Measurements from ENCODE around the gene RPS21.

The RPS21 gene

DNA sequence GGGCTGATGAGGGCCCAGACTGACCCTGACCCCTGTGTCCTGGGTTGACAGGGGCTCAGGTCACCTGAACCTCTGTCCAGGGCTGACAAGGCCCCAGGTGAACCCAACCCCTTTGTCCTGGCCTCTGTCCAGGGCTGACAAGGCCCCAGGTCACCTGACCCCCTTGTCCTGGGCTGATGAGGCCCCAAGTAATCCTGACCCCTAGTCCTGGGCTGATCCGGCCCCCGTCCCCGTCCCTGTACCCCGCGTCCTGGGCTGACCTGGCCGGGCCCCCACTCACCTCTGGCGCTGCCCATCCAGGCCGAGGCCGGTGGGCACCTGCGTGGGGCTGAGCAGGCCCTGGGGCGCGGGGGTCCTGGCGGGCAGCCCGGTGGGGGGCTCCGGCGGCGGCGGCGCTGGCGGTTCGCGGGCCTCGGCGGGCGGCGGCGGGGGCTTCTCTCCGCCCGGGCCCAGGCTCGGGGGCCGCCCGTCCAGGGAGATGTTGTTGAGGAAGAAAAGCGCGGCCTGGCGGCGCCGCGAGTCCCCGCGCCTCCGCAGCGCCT lies 19.8 kb downstream of the RPS21 start:
- no peak for DNase-seq (ENCODE audit: low read depth)
- in situ Hi-C loops (cut with HindIII; ENCODE audit: low sequenced_read_pairs): no loop called here
- peak overlapping the region; percentile 54 for H3K4me3 ChIP-seq (ENCODE audit: low read depth, low read length)
- TF ChIP-seq, protein P1, sequence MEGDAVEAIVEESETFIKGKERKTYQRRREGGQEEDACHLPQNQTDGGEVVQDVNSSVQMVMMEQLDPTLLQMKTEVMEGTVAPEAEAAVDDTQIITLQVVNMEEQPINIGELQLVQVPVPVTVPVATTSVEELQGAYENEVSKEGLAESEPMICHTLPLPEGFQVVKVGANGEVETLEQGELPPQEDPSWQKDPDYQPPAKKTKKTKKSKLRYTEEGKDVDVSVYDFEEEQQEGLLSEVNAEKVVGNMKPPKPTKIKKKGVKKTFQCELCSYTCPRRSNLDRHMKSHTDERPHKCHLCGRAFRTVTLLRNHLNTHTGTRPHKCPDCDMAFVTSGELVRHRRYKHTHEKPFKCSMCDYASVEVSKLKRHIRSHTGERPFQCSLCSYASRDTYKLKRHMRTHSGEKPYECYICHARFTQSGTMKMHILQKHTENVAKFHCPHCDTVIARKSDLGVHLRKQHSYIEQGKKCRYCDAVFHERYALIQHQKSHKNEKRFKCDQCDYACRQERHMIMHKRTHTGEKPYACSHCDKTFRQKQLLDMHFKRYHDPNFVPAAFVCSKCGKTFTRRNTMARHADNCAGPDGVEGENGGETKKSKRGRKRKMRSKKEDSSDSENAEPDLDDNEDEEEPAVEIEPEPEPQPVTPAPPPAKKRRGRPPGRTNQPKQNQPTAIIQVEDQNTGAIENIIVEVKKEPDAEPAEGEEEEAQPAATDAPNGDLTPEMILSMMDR (IDR thresholded peaks at IDR 0.05; ENCODE audit: low read depth, low read length, missing control alignments): no peak

DNA sequence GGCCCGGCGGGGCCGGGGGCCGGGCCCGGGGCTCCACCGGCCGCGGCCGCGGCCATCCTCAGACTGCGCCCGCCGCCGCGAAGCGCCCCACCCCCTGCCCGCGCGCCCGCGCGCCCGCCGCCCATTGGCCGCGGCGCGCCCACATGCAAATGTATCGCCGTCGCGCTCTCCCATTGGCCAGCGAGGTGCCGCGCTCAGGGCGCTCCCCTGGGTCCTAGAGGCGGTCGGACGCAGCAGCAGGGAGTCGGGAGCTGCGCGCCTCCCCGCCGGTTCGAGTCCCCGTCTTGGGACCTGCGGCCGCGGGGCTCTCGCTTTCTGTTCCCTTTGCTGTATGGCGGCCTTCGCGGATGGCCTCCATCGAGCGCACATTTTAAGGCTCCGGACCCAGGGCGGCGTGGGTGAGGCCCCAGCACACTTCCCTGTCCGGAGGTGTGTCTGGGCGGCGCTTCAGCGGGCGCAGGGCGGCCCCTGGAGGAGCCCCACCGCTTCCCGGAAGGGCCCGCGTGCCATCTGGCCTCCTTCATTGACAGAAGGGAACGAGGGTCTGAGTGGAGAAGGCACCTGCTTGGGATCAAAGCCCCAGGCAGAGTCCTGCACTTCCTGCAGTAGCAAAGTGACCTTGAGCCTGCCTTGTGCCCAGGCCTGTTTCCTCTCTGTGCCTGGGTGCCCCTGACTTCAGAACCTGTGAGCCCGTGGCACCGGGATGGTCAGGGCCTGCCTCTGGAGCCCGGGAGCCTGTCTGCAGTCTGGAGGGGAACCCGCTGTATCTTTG lies 20.5 kb downstream of the RPS21 start, which contains the start of gene CABLES2:
Gene CABLES2 (minus strand): TSS at position 65 of the 772 bp plus-strand sequence. CDS start 9 bp downstream, at position 56.
- in situ Hi-C loops (cut with HindIII; ENCODE audit: low sequenced_read_pairs): no loop called here
- TF ChIP-seq, protein P1 (IDR thresholded peaks at IDR 0.05; ENCODE audit: low read depth, low read length, missing control alignments): no peak
- DNase-seq (ENCODE audit: low read depth): peak; percentile 76
- H3K4me3 ChIP-seq (ENCODE audit: low read depth, low read length): peak within 1 kb of the TSS; percentile 54

DNA sequence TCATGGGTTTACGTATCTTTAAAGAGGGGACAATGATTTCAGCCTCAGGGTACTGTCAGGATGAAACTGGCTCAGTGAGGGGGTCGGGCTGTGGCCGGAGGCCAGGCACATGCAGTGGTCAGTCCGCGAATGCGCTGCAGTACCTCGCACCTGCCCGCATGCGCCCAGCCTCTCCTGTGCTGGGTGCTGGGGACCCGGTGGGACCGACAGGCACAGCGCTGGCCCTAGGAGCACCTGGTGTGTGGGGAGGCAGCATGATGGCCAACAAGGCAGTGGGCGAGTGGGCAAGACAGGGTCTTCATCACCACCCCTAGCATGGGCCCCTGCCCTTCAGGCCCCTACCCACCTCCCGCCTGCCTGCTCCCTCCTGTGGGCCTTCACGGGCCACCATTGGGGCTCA lies 21.2 kb downstream of the RPS21 start:
- in situ Hi-C loops (cut with HindIII; ENCODE audit: low sequenced_read_pairs): no loop called here
- no peak for DNase-seq (ENCODE audit: low read depth)
- TF ChIP-seq, protein P1 (IDR thresholded peaks at IDR 0.05; ENCODE audit: low read depth, low read length, missing control alignments): no peak
- H3K4me3 ChIP-seq (ENCODE audit: low read depth, low read length): no peak overlapping the region

DNA sequence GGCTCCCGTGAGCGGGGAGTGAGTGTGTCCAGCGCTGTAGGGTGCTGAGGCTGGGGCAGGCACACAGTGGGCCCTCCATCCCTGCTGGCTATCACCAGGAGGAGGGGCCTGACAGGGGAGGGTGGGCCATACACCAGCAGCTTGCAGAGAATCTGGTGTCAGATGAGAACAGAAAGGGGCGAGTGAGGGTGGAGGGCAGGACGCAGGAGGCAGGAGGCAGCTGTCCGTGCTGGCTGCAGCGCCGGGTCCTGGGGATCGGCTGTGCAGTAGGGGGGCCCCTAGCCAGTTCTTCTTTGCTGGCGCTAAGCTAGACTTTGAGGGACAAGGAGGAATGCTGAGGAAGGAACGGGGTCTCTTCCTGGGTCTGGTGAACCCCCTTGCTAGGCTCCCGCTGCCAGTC lies 21.7 kb downstream of the RPS21 start:
- TF ChIP-seq, protein P1 (IDR thresholded peaks at IDR 0.05; ENCODE audit: low read depth, low read length, missing control alignments): no peak
- in situ Hi-C loops (cut with HindIII; ENCODE audit: low sequenced_read_pairs): no loop called here
- no peak for DNase-seq (ENCODE audit: low read depth)
- H3K4me3 ChIP-seq (ENCODE audit: low read depth, low read length): no peak overlapping the region

DNA sequence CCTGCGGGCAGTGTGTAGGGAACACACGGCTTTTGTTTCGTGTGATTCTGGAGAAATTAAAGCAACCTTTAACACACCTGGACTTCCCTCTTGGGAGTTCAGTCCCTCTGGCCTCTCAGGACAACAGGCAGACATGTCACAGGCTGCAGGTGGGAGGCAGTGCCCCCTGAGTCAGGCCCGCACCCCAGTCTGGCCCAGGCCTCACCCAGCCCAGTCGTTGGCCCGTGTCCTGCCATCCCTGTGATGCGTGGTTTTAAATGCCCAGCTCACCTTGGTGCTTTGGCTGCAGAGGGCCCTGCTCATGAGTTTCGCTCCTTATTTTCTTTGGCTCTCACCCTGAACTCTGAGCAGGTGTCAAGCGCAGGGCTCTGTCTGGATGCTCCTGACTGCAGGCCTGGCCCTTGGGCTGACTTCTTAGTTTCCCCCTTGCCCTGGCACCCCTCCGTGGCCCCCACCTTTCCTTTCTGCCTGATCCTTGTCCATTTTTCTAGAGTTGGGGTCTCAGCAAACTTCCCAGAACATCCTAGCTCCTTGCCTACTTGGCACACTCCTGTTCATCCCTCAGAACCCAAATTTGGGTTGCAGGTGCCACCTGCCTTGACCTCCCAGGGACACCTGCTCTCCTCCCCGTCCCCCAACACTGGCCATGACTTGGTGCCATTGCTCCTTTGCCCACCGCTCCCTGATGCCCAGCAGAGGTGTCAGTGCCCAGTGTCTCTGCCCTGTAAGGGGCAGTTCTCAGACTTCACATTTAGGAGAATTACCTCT lies 22.4 kb downstream of the RPS21 start:
- no peak overlapping the region for H3K4me3 ChIP-seq (ENCODE audit: low read depth, low read length)
- TF ChIP-seq, protein P1 (IDR thresholded peaks at IDR 0.05; ENCODE audit: low read depth, low read length, missing control alignments): no peak
- no peak for DNase-seq (ENCODE audit: low read depth)
- in situ Hi-C loops (cut with HindIII; ENCODE audit: low sequenced_read_pairs): no loop called here

DNA sequence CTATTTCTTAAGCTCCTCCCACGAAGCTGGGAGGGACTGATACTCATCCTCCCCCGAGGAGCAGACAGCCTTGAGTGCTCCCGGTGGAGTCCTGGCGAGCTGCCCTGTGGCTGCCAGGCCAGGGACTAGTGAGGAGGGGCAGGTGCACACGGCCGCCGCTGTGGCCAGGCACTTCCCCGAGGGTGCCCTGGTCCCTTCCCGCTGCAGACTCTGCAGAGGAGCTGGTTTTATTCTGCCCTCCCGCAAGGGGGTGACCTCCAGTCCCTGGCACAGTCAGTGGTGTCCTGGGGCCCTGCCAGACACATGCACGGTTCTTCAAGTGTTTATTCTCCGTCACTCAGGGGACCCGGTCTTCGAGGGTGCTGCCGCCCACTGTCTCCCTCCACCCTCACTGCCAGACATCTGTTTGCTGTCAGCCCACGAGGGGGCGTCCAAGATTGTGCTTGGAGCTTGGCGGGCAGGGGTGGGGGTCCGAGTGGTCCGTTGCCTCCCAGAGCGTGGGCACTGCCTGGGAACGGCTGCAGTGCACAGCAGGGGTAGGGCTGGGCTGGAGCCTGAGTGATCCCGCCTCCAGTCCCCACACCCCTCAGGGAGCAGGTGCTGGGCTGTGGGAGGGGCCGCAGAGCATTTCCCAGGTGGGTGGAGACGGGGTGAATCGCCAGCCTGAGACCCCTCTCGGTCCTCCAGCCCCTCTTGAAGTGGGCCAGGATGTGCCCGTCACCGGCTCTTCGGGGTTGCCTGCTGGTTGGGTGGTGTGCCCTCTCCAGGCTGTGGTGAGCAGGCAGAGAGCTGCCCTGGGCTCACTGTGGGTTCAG lies 23.2 kb downstream of the RPS21 start:
- no peak for DNase-seq (ENCODE audit: low read depth)
- no peak overlapping the region for H3K4me3 ChIP-seq (ENCODE audit: low read depth, low read length)
- TF ChIP-seq, protein P1 (IDR thresholded peaks at IDR 0.05; ENCODE audit: low read depth, low read length, missing control alignments): peak; percentile 62
- in situ Hi-C loops (cut with HindIII; ENCODE audit: low sequenced_read_pairs): no loop called here
